ENCODE measurements around the gene LPP. TPM values are rescaled to one million over a fixed set of nuclear protein-coding genes. Genes with fewer than 3 reads are reported as not detected.
"Not testable (repeated sequence)": the region's sequence is repeated elsewhere in the genome, so short reads cannot be mapped to it uniquely, and the experiment has no call there.

LPP gene
- total RNA-seq, 1 donor from 2014 or later: 222 TPM

GRCh38 chr3:188607805-188608315 lies 453.9 kb downstream of the LPP start:
- Mint-ChIP-seq H3K36me3 (ENCODE audit: low read depth, unreplicated experiment) (peaks cover 28% of the 10 kb centered on the region), H3K9me3 (ENCODE audit: unreplicated experiment) (peaks cover 9% of the 10 kb centered on the region), H3K4me1 (ENCODE audit: low read depth, unreplicated experiment) (peaks cover 18% of the 10 kb centered on the region), H3K27ac (ENCODE audit: unreplicated experiment) (no peak overlapping the region), H3K4me3 (ENCODE audit: unreplicated experiment) (no peak overlapping the region), H3K27me3 (ENCODE audit: low read depth, unreplicated experiment) (no peaks in the 10 kb centered on the region)
- Histone ChIP-seq H3K4me1 (ENCODE audit: insufficient read depth, low read length) (no peaks in the 10 kb centered on the region), H3K27me3 (ENCODE audit: insufficient read depth, low read length) (no peaks in the 10 kb centered on the region), H3K27ac (ENCODE audit: low read depth, low read length) (no peak overlapping the region), H3K4me2 (ENCODE audit: low read length) (no peak overlapping the region), H3K9me3 (ENCODE audit: insufficient read depth, low read depth, low read length) (no peaks in the 10 kb centered on the region), H2AFZ (ENCODE audit: low read depth, low read length) (no peak overlapping the region), H3K4me3 (ENCODE audit: insufficient read depth, low read depth, low read length) (no peak overlapping the region), H4K20me1 (ENCODE audit: insufficient read depth, low read length) (peaks cover 7% of the 10 kb centered on the region), H3K79me2 (ENCODE audit: insufficient read depth, low read length) (peaks cover 46% of the 10 kb centered on the region), H3K9ac (ENCODE audit: low read length) (no peak overlapping the region), H3K36me3 (ENCODE audit: insufficient read depth, low read length) (peaks cover 21% of the 10 kb centered on the region)
- no peak for DNase-seq (ENCODE audit: low read depth)
- TF ChIP-seq, protein P1, sequence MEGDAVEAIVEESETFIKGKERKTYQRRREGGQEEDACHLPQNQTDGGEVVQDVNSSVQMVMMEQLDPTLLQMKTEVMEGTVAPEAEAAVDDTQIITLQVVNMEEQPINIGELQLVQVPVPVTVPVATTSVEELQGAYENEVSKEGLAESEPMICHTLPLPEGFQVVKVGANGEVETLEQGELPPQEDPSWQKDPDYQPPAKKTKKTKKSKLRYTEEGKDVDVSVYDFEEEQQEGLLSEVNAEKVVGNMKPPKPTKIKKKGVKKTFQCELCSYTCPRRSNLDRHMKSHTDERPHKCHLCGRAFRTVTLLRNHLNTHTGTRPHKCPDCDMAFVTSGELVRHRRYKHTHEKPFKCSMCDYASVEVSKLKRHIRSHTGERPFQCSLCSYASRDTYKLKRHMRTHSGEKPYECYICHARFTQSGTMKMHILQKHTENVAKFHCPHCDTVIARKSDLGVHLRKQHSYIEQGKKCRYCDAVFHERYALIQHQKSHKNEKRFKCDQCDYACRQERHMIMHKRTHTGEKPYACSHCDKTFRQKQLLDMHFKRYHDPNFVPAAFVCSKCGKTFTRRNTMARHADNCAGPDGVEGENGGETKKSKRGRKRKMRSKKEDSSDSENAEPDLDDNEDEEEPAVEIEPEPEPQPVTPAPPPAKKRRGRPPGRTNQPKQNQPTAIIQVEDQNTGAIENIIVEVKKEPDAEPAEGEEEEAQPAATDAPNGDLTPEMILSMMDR (IDR thresholded peaks at IDR 0.05; ENCODE audit: insufficient read depth, low read depth, low read length): no peak
- TF ChIP-seq EZH2 (IDR thresholded peaks at IDR 0.05; ENCODE audit: insufficient read depth, low read length): no peak
- FAIRE-seq: peak; percentile 45

GRCh38 chr3:188608401-188608800 lies 454.4 kb downstream of the LPP start:
- Histone ChIP-seq H3K4me3 (ENCODE audit: insufficient read depth, low read depth, low read length) (no peak overlapping the region), H3K4me2 (ENCODE audit: low read length) (no peak overlapping the region), H3K79me2 (ENCODE audit: insufficient read depth, low read length) (peaks cover 45% of the 10 kb centered on the region), H3K27me3 (ENCODE audit: insufficient read depth, low read length) (no peaks in the 10 kb centered on the region), H3K27ac (ENCODE audit: low read depth, low read length) (no peak overlapping the region), H3K4me1 (ENCODE audit: insufficient read depth, low read length) (no peaks in the 10 kb centered on the region), H4K20me1 (ENCODE audit: insufficient read depth, low read length) (peaks cover 7% of the 10 kb centered on the region), H2AFZ (ENCODE audit: low read depth, low read length) (no peak overlapping the region), H3K9me3 (ENCODE audit: insufficient read depth, low read depth, low read length) (no peaks in the 10 kb centered on the region), H3K9ac (ENCODE audit: low read length) (no peak overlapping the region), H3K36me3 (ENCODE audit: insufficient read depth, low read length) (peaks cover 21% of the 10 kb centered on the region)
- Mint-ChIP-seq H3K27ac (ENCODE audit: unreplicated experiment) (no peak overlapping the region), H3K27me3 (ENCODE audit: low read depth, unreplicated experiment) (no peaks in the 10 kb centered on the region), H3K36me3 (ENCODE audit: low read depth, unreplicated experiment) (peaks cover 28% of the 10 kb centered on the region), H3K9me3 (ENCODE audit: unreplicated experiment) (peaks cover 9% of the 10 kb centered on the region), H3K4me1 (ENCODE audit: low read depth, unreplicated experiment) (peaks cover 18% of the 10 kb centered on the region), H3K4me3 (ENCODE audit: unreplicated experiment) (no peak overlapping the region)
- no peak for FAIRE-seq
- DNase-seq (ENCODE audit: low read depth): no peak
- TF ChIP-seq EZH2 (IDR thresholded peaks at IDR 0.05; ENCODE audit: insufficient read depth, low read length): no peak
- TF ChIP-seq, protein P1 (IDR thresholded peaks at IDR 0.05; ENCODE audit: insufficient read depth, low read depth, low read length): no peak

- H3K27me3 Mint-ChIP-seq (ENCODE audit: low read depth, unreplicated experiment); H3K9me3 Mint-ChIP-seq (ENCODE audit: unreplicated experiment); H3K27ac ChIP-seq (ENCODE audit: low read depth, low read length); H3K4me1 Mint-ChIP-seq (ENCODE audit: low read depth, unreplicated experiment); H2AFZ ChIP-seq (ENCODE audit: low read depth, low read length); FAIRE-seq; H3K9me3 ChIP-seq (ENCODE audit: insufficient read depth, low read depth, low read length); H3K4me3 ChIP-seq (ENCODE audit: insufficient read depth, low read depth, low read length); H3K9ac ChIP-seq (ENCODE audit: low read length); H3K27me3 ChIP-seq (ENCODE audit: insufficient read depth, low read length); H3K4me2 ChIP-seq (ENCODE audit: low read length); H3K4me1 ChIP-seq (ENCODE audit: insufficient read depth, low read length); H3K4me3 Mint-ChIP-seq (ENCODE audit: unreplicated experiment); DNase-seq (ENCODE audit: low read depth); H3K27ac Mint-ChIP-seq (ENCODE audit: unreplicated experiment): not testable (repeated sequence)
- Histone ChIP-seq H3K79me2 (ENCODE audit: insufficient read depth, low read length) (peaks cover 77% of the 10 kb centered on the region), H3K36me3 (ENCODE audit: insufficient read depth, low read length) (peaks cover 21% of the 10 kb centered on the region), H4K20me1 (ENCODE audit: insufficient read depth, low read length) (peaks cover 35% of the 10 kb centered on the region)
- peaks cover 25% of the 10 kb centered on the region for H3K36me3 Mint-ChIP-seq (ENCODE audit: low read depth, unreplicated experiment)
These were observed 459.8 kb downstream of the LPP start for GRCh38 chr3:188613721-188614120.
